Hepatocyte (in vitro differentiated cells): ENCODE results near the gene CETP. TPM values are rescaled to one million over a fixed set of nuclear protein-coding genes. Genes with fewer than 3 reads are reported as not detected.
"Not testable (repeated sequence)": the region's sequence is repeated elsewhere in the genome, so short reads cannot be mapped to it uniquely, and the experiment has no call there.

Source experiments
- DNase-seq: peaks from one replicate; pipeline ENCODE4 v3.0.0-alpha.2; 2016; ENCODE audit warnings: low spot score
- H2AFZ ChIP-seq: fragments of 200-600 bp; sonication (generic); 2 replicates; pipeline ENCODE4 v1.6.0; 2016; ENCODE audit warnings: antibody characterized with exemption, mild to moderate bottlenecking
- H3K27ac ChIP-seq: fragments of 200-600 bp; sonication (generic); 2 replicates; pipeline ENCODE4 v1.5.1; 2016; ENCODE audit warnings: mild to moderate bottlenecking
- H3K27me3 ChIP-seq: fragments of 200-600 bp; sonication (generic); 2 replicates; pipeline ENCODE4 v1.6.1; 2016
- H3K36me3 ChIP-seq: fragments of 200-600 bp; sonication (generic); replicated peaks from 2 replicates; pipeline ENCODE4 v1.5.1; 2016; ENCODE audit warnings: low read depth; ENCODE audit not compliant: insufficient read depth
- H3K4me1 ChIP-seq: fragments of 200-600 bp; sonication (generic); 2 replicates; pipeline ENCODE4 v1.5.1; 2016; ENCODE audit warnings: mild to moderate bottlenecking, moderate library complexity; ENCODE audit not compliant: insufficient read depth
- H3K4me2 ChIP-seq: fragments of 200-600 bp; sonication (generic); 2 replicates; pipeline ENCODE4 v1.6.0; 2016
- H3K4me3 ChIP-seq: fragments of 200-600 bp; sonication (generic); 2 replicates; pipeline ENCODE4 v1.5.1; 2016; ENCODE audit warnings: mild to moderate bottlenecking
- H3K79me2 ChIP-seq: fragments of 200-600 bp; sonication (generic); 2 replicates; pipeline ENCODE4 v1.6.0; 2017; ENCODE audit warnings: mild to moderate bottlenecking
- H3K9me2 ChIP-seq: fragments of 200-600 bp; sonication (generic); replicated peaks from 2 replicates; pipeline ENCODE4 v1.6.0; 2017; ENCODE audit warnings: mild to moderate bottlenecking; ENCODE audit not compliant: insufficient read depth
- H3K9me3 ChIP-seq: fragments of 200-600 bp; sonication (generic); 2 replicates; pipeline ENCODE4 v1.5.1; 2016; ENCODE audit warnings: low read depth, mild to moderate bottlenecking
- H4K20me1 ChIP-seq: fragments of 200-600 bp; sonication (generic); 2 replicates; pipeline ENCODE4 v1.6.0; 2016; ENCODE audit warnings: mild to moderate bottlenecking; ENCODE audit not compliant: insufficient read depth, poor library complexity, severe bottlenecking
- CTCF ChIP-seq: fragments of 200-600 bp; sonication (generic); IDR thresholded peaks from 2 replicates; pipeline ENCODE4 v1.5.1; 2016; ENCODE audit warnings: antibody characterized with exemption, mild to moderate bottlenecking; ENCODE audit not compliant: poor library complexity
- EZH2 ChIP-seq: fragments of 200-600 bp; sonication (generic); IDR thresholded peaks from 2 replicates; pipeline ENCODE4 v1.6.1; 2016; ENCODE audit warnings: antibody characterized with exemption, mild to moderate bottlenecking, borderline replicate concordance
- EZH2phosphoT487 ChIP-seq: fragments of 200-600 bp; sonication (generic); IDR thresholded peaks from one replicate; pipeline ENCODE4 v1.6.1; 2018; ENCODE audit warnings: antibody characterized with exemption, mild to moderate bottlenecking, low read depth, moderate library complexity; ENCODE audit not compliant: unreplicated experiment, severe bottlenecking
- WGBS: methylation state at CpG from one replicate; pipeline ENCODE4 v1.1.6; 2016; ENCODE audit warnings: low lambda C conversion rate; ENCODE audit errors: missing lambda C conversion rate; 5-methylcytosine and 5-hydroxymethylcytosine counted together
- polyA plus RNA-seq: library from polyadenylated mRNA; unstranded; fragments of >200 nt; fragmentation: Nextera tagmentation; extraction: Ambion mirVana; gene quantifications from 2 replicates; pipeline ENCODE4 v1.2.1, GENCODE V29; 2016
- total RNA-seq: library from RNA; depleted of rRNA; stranded (reverse); fragments of >200 nt; gene quantifications from 2 replicates; pipeline ENCODE4 v1.2.3, GENCODE V29; 2014

The CETP gene
- total and polyA plus RNA-seq, 2 experiments from 2014 or later: not detected

- Histone ChIP-seq H3K36me3 (no peaks in the 10 kb centered on the region), H3K27ac (no peak overlapping the region), H3K79me2 (no peaks in the 10 kb centered on the region), H3K4me3 (no peak overlapping the region), H2AFZ (no peak overlapping the region), H3K4me1 (no peaks in the 10 kb centered on the region), H3K27me3 (no peaks in the 10 kb centered on the region), H3K4me2 (no peak overlapping the region), H3K9me3 (no peaks in the 10 kb centered on the region), H4K20me1 (no peaks in the 10 kb centered on the region), H3K9me2 (no peaks in the 10 kb centered on the region)
- TF ChIP-seq EZH2 (no peak), CTCF (no peak), EZH2phosphoT487 (no peak)
- 94% methylated on average over 3 of the region's 3 CpGs for WGBS
- DNase-seq: no peak
Measured at GRCh38 chr16:56971768-56972043, 10.0 kb downstream of the CETP start.

GRCh38 chr16:56972403-56973293, 10.9 kb downstream of the CETP start:
- Histone ChIP-seq H3K27me3 (no peaks in the 10 kb centered on the region), H3K4me2 (no peak overlapping the region), H3K9me3 (no peaks in the 10 kb centered on the region), H3K4me3 (no peak overlapping the region), H3K27ac (no peak overlapping the region), H3K4me1 (no peaks in the 10 kb centered on the region), H3K9me2 (no peaks in the 10 kb centered on the region), H3K36me3 (no peaks in the 10 kb centered on the region), H3K79me2 (no peaks in the 10 kb centered on the region), H4K20me1 (no peaks in the 10 kb centered on the region), H2AFZ (no peak overlapping the region)
- DNase-seq: no peak
- WGBS: 81% methylated on average over 18 of the region's 18 CpGs
- TF ChIP-seq EZH2 (no peak), CTCF (no peak), EZH2phosphoT487 (no peak)

GRCh38 chr16:56973294-56973689, 11.5 kb downstream of the CETP start:
- H3K36me3 ChIP-seq: no peaks in the 10 kb centered on the region
- no peak overlapping the region for H2AFZ ChIP-seq
- no peaks in the 10 kb centered on the region for H3K4me1 ChIP-seq
- H3K9me2 ChIP-seq: no peaks in the 10 kb centered on the region
- no peaks in the 10 kb centered on the region for H3K79me2 ChIP-seq
- H3K4me2 ChIP-seq: no peak overlapping the region
- WGBS: 89% methylated on average over 9 of the region's 9 CpGs
- no peaks in the 10 kb centered on the region for H4K20me1 ChIP-seq
- no peak for DNase-seq
- no peaks in the 10 kb centered on the region for H3K27me3 ChIP-seq
- H3K27ac ChIP-seq: no peak overlapping the region
- H3K9me3 ChIP-seq: no peaks in the 10 kb centered on the region
- TF ChIP-seq CTCF: no peak
- H3K4me3 ChIP-seq: no peak overlapping the region

GRCh38 chr16:56973899-56974298, 12.1 kb downstream of the CETP start:
- not testable (repeated sequence) for H3K4me3 ChIP-seq, H3K9me3 ChIP-seq, H3K36me3 ChIP-seq, H3K27ac ChIP-seq, H3K9me2 ChIP-seq, H4K20me1 ChIP-seq, H2AFZ ChIP-seq, DNase-seq, H3K79me2 ChIP-seq, H3K4me2 ChIP-seq, H3K4me1 ChIP-seq, H3K27me3 ChIP-seq
- WGBS: 79% methylated on average over 7 of the region's 7 CpGs
